ENCODE measurements around the gene CARD11. TPM values are rescaled to one million over a fixed set of nuclear protein-coding genes. Genes with fewer than 3 reads are reported as not detected.

Gene CARD11
- total RNA-seq, 3 donors from 2014 or later, result 0.80 to 2.9 (median 2.0) TPM

DNA sequence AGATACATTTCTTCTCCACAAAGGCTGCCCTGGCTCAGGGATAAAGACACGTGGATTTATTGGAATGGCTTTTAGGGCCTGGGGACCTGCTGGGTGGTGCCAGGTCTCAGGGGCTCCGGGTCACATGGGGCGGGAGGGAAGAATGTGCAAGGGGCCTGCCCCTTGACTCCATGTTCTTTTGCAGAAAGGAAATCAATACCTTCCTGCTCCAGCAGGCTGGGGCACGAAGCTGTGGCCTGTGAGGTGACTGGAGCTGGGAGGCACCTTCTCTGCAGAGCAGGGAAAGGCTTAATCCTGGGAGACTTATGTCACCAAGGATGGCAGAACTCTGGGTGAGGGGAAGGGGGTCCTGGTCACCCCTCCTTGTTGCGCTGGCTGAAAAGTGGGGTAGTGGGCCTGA is 157.3 kb downstream of the CARD11 start:
- no peaks in the 10 kb centered on the region for H3K36me3 ChIP-seq
- no peaks in the 10 kb centered on the region for H3K9me3 ChIP-seq
- no peaks in the 10 kb centered on the region for H3K27me3 ChIP-seq
- TF ChIP-seq, protein P1, sequence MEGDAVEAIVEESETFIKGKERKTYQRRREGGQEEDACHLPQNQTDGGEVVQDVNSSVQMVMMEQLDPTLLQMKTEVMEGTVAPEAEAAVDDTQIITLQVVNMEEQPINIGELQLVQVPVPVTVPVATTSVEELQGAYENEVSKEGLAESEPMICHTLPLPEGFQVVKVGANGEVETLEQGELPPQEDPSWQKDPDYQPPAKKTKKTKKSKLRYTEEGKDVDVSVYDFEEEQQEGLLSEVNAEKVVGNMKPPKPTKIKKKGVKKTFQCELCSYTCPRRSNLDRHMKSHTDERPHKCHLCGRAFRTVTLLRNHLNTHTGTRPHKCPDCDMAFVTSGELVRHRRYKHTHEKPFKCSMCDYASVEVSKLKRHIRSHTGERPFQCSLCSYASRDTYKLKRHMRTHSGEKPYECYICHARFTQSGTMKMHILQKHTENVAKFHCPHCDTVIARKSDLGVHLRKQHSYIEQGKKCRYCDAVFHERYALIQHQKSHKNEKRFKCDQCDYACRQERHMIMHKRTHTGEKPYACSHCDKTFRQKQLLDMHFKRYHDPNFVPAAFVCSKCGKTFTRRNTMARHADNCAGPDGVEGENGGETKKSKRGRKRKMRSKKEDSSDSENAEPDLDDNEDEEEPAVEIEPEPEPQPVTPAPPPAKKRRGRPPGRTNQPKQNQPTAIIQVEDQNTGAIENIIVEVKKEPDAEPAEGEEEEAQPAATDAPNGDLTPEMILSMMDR (IDR thresholded peaks at IDR 0.05), result no peak
- TF ChIP-seq POLR2A (IDR thresholded peaks at IDR 0.05) (no peak), POLR2AphosphoS5 (IDR thresholded peaks at IDR 0.05) (no peak)
- no peak overlapping the region for H3K4me3 ChIP-seq
- intact Hi-C loops (cut with DNase I; ENCODE audit: low total_unique reads), result no loop called here
- DNase-seq (ENCODE audit: low spot score in 2 of 2), result no peak
- no peak overlapping the region for H3K27ac ChIP-seq
- no peaks in the 10 kb centered on the region for H3K4me1 ChIP-seq

- Histone ChIP-seq H3K4me3 (no peak overlapping the region), H3K36me3 (no peaks in the 10 kb centered on the region), H3K27me3 (no peaks in the 10 kb centered on the region), H3K27ac (no peak overlapping the region), H3K9me3 (no peaks in the 10 kb centered on the region), H3K4me1 (no peaks in the 10 kb centered on the region)
- no peak for DNase-seq (ENCODE audit: low spot score in 2 of 2)
- intact Hi-C loops (cut with DNase I; ENCODE audit: low total_unique reads), result no loop called here
- TF ChIP-seq POLR2A (IDR thresholded peaks at IDR 0.05) (no peak), POLR2AphosphoS5 (IDR thresholded peaks at IDR 0.05) (no peak)
- TF ChIP-seq, protein P1 (IDR thresholded peaks at IDR 0.05), result no peak
Measured at GRCh38 chr7:2884161-2884560, 159.5 kb downstream of the CARD11 start.

- DNase-seq (ENCODE audit: low spot score in 2 of 2), result no peak
- TF ChIP-seq POLR2A (IDR thresholded peaks at IDR 0.05) (no peak), POLR2AphosphoS5 (IDR thresholded peaks at IDR 0.05) (no peak)
- TF ChIP-seq, protein P1 (IDR thresholded peaks at IDR 0.05), result no peak
- Histone ChIP-seq H3K9me3 (no peaks in the 10 kb centered on the region), H3K4me3 (no peak overlapping the region), H3K27me3 (no peaks in the 10 kb centered on the region), H3K36me3 (no peaks in the 10 kb centered on the region), H3K4me1 (no peaks in the 10 kb centered on the region), H3K27ac (no peak overlapping the region)
- intact Hi-C loops (cut with DNase I; ENCODE audit: low total_unique reads), result no loop called here
Measured at GRCh38 chr7:2883101-2883500, 160.6 kb downstream of the CARD11 start.

DNA sequence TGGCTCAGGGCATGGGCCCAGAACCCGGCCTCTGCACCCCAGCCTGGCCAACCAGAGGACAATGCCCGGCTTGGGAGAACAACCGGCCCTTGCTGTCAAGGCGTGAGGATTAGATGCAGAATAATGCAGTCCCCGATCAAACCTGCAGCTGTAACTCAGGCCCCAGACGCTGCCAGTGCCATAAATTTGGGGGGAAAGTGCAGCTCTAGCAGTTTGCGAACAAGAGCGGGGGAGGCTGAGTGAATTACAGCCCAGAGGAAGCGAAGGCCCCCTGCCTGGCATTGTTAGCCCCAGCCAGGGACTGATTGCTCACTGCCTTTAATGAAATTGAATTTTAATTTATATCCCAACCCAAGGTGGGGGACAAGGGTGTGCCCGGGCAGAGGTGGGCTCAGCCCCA is 161.6 kb downstream of the CARD11 start:
- Histone ChIP-seq H3K36me3 (no peaks in the 10 kb centered on the region), H3K4me3 (no peak overlapping the region), H3K27ac (no peak overlapping the region), H3K9me3 (no peaks in the 10 kb centered on the region), H3K27me3 (no peaks in the 10 kb centered on the region), H3K4me1 (no peaks in the 10 kb centered on the region)
- TF ChIP-seq POLR2AphosphoS5 (IDR thresholded peaks at IDR 0.05) (no peak), POLR2A (IDR thresholded peaks at IDR 0.05) (no peak)
- TF ChIP-seq, protein P1 (IDR thresholded peaks at IDR 0.05), result no peak
- intact Hi-C loops (cut with DNase I; ENCODE audit: low total_unique reads), result no loop called here
- no peak for DNase-seq (ENCODE audit: low spot score in 2 of 2)

DNA sequence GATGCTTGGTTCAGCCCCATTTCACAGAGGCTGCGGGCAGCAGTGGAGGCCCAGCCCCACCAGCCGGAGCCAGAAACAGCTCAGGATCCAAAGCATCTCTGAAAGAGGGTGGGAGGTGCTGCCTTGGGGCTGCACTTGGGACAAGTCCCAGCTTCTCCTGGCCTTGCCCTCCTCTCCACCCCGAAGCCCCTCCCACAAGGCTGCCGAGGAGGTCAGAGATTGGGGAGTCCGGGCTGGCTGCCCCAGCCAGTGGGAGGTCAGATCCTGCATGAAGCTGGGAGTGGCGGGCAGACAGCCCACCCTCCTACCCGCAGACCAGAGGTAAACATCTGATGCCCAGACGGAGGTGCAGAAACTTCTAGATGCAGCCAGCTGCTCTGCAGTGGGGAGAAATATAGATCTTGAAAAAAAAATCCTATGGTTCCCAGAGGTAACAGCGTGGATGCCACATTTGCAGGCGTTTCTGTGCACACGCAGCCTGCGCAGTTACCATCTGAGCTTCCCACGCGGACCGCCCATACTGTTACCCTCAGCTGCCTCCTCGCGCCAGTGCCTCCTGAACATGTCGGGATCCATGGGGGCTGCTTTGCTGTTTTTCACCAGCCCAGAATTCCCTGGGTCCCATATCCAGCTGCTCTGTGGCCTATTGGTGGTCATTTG is 162.7 kb downstream of the CARD11 start:
- H3K4me3 ChIP-seq, result no peak overlapping the region
- intact Hi-C loops (cut with DNase I; ENCODE audit: low total_unique reads), result no loop called here
- H3K27ac ChIP-seq, result no peak overlapping the region
- no peaks in the 10 kb centered on the region for H3K9me3 ChIP-seq
- no peak for DNase-seq (ENCODE audit: low spot score in 2 of 2)
- TF ChIP-seq POLR2AphosphoS5 (IDR thresholded peaks at IDR 0.05) (no peak), POLR2A (IDR thresholded peaks at IDR 0.05) (no peak)
- TF ChIP-seq, protein P1 (IDR thresholded peaks at IDR 0.05), result no peak
- H3K36me3 ChIP-seq, result no peaks in the 10 kb centered on the region
- H3K4me1 ChIP-seq, result no peaks in the 10 kb centered on the region
- H3K27me3 ChIP-seq, result no peaks in the 10 kb centered on the region
